Measurements from ENCODE around the gene VARS1.

DNA sequence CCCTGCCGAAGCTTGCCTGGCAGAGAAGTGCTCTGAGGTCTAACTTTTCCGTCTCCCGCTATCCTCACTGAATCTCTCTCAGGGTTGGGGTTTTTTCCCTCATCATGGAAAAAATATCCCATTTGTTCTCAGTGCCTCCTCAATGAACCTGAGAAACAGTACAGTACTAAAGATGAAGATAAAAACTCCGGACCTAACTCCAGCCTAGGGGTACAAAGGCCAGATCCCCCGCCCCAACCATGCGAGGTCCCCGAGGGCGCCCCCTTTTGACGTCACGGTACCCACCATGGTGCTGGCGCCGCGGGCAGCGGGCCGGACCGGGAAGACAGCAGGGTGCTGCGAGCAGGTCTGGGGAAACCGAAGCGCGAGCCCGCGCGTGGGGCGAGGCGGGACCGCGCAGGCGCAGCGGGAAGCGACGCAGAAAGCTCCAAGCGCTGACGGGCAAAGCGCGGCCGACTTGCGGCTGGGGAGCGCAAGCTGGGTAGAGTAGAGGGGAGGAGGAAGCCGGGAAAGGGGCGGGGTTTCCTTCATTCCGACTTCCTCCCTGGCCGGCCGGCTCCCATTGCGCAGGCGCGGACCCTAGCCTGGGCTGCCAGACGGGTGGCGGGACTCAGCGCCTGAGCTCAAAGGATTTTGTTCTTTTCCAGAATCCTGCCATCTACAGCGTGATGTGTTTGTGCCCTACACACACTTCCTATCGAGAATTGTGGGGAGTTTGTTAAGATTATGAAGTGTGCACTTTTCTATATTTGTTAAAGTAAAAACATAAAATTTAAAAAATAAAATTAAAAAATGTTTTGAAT, 11.1 kb upstream of the VARS1 start, which contains the start of gene LSM2:
- TF ChIP-seq, protein P1, sequence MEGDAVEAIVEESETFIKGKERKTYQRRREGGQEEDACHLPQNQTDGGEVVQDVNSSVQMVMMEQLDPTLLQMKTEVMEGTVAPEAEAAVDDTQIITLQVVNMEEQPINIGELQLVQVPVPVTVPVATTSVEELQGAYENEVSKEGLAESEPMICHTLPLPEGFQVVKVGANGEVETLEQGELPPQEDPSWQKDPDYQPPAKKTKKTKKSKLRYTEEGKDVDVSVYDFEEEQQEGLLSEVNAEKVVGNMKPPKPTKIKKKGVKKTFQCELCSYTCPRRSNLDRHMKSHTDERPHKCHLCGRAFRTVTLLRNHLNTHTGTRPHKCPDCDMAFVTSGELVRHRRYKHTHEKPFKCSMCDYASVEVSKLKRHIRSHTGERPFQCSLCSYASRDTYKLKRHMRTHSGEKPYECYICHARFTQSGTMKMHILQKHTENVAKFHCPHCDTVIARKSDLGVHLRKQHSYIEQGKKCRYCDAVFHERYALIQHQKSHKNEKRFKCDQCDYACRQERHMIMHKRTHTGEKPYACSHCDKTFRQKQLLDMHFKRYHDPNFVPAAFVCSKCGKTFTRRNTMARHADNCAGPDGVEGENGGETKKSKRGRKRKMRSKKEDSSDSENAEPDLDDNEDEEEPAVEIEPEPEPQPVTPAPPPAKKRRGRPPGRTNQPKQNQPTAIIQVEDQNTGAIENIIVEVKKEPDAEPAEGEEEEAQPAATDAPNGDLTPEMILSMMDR (IDR thresholded peaks at IDR 0.05): peak in 3 of 6 experiments; percentile 31 to 49 (median 33)
- TF ChIP-seq POLR2AphosphoS5 (IDR thresholded peaks at IDR 0.05): peak; percentile 90 to 97

Data from upper lobe of left lung (tissue), 4 donors.